GM23338 (cell line): ENCODE results near the gene ZFHX3.

Experiments used
- CREB1 ChIP-seq: fragments of 250-450 bp; sonication (Bioruptor Pico); IDR thresholded peaks from 2 replicates; pipeline ENCODE4 v1.5.0; 2020; ENCODE audit warnings: low read depth, mild to moderate bottlenecking, moderate library complexity
- EZH2 ChIP-seq: fragments of 200-600 bp; sonication (generic); IDR thresholded peaks from one replicate; pipeline ENCODE4 v1.8.0; 2017; ENCODE audit warnings: antibody characterized with exemption, mild to moderate bottlenecking, low read depth; ENCODE audit not compliant: unreplicated experiment
- EZH2phosphoT487 ChIP-seq: fragments of 200-600 bp; sonication (generic); IDR thresholded peaks from one replicate; pipeline ENCODE4 v1.8.1; 2018; ENCODE audit warnings: antibody characterized with exemption; ENCODE audit not compliant: unreplicated experiment
- JUNB ChIP-seq: IDR thresholded peaks from one replicate; pipeline ENCODE4 v1.6.1; 2016; ENCODE audit warnings: antibody characterized with exemption; ENCODE audit not compliant: unreplicated experiment
- POLR2AphosphoS5 ChIP-seq: IDR thresholded peaks from 2 replicates; pipeline ENCODE4 v1.6.1; 2016; ENCODE audit warnings: antibody characterized with exemption, low read depth
- STAT1 ChIP-seq: IDR thresholded peaks from one replicate; pipeline ENCODE4 v1.6.1; 2016; ENCODE audit warnings: antibody characterized with exemption; ENCODE audit not compliant: unreplicated experiment
- ZNF331 ChIP-seq: fragments of 250-450 bp; sonication (Bioruptor Pico); IDR thresholded peaks from 2 replicates; pipeline ENCODE4 v1.5.0; 2020; ENCODE audit warnings: low read depth, mild to moderate bottlenecking, moderate library complexity
- TF ChIP-seq, protein P1 (sequence below), 2 experiments: fragments of 200-600 bp in 1 of 2; sonication (generic) in 1 of 2; conservative IDR thresholded peaks; 2 replicates each; pipeline versions ENCODE4 v1.5.1 to v1.6.1; 2016 to 2017; ENCODE audit warnings: antibody characterized with exemption in 2 of 2, low read depth in 2 of 2, mild to moderate bottlenecking in 2 of 2, moderate library complexity in 1 of 2
- TF ChIP-seq, protein P2 (sequence below): IDR thresholded peaks from one replicate; pipeline ENCODE4 v1.6.1; 2018; ENCODE audit warnings: antibody characterized with exemption; ENCODE audit not compliant: unreplicated experiment
- TF ChIP-seq, protein P3 (sequence below): fragments of 250-450 bp; sonication (Bioruptor Pico); IDR thresholded peaks from 2 replicates; pipeline ENCODE4 v1.5.0; 2020; ENCODE audit warnings: mild to moderate bottlenecking, moderate library complexity

DNA sequence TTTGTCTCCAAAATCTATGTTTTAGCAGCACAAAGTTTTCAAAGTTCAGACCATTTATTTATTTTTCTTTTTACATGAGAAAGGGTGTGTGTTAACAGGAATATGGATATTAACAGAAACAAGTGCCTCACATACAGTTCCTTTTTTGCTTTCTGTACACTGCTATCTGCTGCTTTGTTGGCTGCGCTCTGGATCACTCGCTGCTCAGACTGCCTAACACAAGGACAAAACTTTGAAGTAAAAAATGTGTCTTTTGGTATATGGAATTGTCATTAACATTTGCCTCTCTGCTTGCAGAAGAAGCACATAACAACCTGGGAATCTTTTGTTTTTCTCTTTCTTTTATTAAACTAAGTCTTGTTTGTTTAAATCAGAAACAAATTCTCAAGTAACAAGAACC, 262.8 kb downstream of the ZFHX3 start:
- TF ChIP-seq, protein P1, sequence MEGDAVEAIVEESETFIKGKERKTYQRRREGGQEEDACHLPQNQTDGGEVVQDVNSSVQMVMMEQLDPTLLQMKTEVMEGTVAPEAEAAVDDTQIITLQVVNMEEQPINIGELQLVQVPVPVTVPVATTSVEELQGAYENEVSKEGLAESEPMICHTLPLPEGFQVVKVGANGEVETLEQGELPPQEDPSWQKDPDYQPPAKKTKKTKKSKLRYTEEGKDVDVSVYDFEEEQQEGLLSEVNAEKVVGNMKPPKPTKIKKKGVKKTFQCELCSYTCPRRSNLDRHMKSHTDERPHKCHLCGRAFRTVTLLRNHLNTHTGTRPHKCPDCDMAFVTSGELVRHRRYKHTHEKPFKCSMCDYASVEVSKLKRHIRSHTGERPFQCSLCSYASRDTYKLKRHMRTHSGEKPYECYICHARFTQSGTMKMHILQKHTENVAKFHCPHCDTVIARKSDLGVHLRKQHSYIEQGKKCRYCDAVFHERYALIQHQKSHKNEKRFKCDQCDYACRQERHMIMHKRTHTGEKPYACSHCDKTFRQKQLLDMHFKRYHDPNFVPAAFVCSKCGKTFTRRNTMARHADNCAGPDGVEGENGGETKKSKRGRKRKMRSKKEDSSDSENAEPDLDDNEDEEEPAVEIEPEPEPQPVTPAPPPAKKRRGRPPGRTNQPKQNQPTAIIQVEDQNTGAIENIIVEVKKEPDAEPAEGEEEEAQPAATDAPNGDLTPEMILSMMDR (conservative IDR thresholded peaks at IDR 0.05; ENCODE audit: low read depth in 2 of 2) = no peak
- no peak for TF ChIP-seq EZH2phosphoT487
- no peak for TF ChIP-seq JUNB
- TF ChIP-seq CREB1 = no peak
- TF ChIP-seq, protein P2, sequence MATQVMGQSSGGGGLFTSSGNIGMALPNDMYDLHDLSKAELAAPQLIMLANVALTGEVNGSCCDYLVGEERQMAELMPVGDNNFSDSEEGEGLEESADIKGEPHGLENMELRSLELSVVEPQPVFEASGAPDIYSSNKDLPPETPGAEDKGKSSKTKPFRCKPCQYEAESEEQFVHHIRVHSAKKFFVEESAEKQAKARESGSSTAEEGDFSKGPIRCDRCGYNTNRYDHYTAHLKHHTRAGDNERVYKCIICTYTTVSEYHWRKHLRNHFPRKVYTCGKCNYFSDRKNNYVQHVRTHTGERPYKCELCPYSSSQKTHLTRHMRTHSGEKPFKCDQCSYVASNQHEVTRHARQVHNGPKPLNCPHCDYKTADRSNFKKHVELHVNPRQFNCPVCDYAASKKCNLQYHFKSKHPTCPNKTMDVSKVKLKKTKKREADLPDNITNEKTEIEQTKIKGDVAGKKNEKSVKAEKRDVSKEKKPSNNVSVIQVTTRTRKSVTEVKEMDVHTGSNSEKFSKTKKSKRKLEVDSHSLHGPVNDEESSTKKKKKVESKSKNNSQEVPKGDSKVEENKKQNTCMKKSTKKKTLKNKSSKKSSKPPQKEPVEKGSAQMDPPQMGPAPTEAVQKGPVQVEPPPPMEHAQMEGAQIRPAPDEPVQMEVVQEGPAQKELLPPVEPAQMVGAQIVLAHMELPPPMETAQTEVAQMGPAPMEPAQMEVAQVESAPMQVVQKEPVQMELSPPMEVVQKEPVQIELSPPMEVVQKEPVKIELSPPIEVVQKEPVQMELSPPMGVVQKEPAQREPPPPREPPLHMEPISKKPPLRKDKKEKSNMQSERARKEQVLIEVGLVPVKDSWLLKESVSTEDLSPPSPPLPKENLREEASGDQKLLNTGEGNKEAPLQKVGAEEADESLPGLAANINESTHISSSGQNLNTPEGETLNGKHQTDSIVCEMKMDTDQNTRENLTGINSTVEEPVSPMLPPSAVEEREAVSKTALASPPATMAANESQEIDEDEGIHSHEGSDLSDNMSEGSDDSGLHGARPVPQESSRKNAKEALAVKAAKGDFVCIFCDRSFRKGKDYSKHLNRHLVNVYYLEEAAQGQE = no peak
- TF ChIP-seq STAT1 = no peak
- TF ChIP-seq EZH2 = no peak
- no peak for TF ChIP-seq POLR2AphosphoS5
- TF ChIP-seq ZNF331 (CRISPR knock-in tag) = no peak
- TF ChIP-seq, protein P3, sequence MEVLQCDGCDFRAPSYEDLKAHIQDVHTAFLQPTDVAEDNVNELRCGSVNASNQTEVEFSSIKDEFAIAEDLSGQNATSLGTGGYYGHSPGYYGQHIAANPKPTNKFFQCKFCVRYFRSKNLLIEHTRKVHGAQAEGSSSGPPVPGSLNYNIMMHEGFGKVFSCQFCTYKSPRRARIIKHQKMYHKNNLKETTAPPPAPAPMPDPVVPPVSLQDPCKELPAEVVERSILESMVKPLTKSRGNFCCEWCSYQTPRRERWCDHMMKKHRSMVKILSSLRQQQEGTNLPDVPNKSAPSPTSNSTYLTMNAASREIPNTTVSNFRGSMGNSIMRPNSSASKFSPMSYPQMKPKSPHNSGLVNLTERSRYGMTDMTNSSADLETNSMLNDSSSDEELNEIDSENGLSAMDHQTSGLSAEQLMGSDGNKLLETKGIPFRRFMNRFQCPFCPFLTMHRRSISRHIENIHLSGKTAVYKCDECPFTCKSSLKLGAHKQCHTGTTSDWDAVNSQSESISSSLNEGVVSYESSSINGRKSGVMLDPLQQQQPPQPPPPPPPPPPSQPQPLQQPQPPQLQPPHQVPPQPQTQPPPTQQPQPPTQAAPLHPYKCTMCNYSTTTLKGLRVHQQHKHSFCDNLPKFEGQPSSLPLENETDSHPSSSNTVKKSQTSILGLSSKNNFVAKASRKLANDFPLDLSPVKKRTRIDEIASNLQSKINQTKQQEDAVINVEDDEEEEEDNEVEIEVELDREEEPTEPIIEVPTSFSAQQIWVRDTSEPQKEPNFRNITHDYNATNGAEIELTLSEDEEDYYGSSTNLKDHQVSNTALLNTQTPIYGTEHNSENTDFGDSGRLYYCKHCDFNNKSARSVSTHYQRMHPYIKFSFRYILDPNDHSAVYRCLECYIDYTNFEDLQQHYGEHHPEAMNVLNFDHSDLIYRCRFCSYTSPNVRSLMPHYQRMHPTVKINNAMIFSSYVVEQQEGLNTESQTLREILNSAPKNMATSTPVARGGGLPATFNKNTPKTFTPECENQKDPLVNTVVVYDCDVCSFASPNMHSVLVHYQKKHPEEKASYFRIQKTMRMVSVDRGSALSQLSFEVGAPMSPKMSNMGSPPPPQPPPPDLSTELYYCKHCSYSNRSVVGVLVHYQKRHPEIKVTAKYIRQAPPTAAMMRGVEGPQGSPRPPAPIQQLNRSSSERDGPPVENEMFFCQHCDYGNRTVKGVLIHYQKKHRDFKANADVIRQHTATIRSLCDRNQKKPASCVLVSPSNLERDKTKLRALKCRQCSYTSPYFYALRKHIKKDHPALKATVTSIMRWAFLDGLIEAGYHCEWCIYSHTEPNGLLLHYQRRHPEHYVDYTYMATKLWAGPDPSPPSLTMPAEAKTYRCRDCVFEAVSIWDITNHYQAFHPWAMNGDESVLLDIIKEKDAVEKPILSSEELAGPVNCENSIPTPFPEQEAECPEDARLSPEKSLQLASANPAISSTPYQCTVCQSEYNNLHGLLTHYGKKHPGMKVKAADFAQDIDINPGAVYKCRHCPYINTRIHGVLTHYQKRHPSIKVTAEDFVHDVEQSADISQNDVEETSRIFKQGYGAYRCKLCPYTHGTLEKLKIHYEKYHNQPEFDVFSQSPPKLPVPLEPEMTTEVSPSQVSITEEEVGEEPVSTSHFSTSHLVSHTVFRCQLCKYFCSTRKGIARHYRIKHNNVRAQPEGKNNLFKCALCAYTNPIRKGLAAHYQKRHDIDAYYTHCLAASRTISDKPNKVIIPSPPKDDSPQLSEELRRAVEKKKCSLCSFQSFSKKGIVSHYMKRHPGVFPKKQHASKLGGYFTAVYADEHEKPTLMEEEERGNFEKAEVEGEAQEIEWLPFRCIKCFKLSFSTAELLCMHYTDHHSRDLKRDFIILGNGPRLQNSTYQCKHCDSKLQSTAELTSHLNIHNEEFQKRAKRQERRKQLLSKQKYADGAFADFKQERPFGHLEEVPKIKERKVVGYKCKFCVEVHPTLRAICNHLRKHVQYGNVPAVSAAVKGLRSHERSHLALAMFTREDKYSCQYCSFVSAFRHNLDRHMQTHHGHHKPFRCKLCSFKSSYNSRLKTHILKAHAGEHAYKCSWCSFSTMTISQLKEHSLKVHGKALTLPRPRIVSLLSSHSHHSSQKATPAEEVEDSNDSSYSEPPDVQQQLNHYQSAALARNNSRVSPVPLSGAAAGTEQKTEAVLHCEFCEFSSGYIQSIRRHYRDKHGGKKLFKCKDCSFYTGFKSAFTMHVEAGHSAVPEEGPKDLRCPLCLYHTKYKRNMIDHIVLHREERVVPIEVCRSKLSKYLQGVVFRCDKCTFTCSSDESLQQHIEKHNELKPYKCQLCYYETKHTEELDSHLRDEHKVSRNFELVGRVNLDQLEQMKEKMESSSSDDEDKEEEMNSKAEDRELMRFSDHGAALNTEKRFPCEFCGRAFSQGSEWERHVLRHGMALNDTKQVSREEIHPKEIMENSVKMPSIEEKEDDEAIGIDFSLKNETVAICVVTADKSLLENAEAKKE = no peak
